HepG2 (cell line): ENCODE measurements around the gene SYNM.

ENCODE experiments used
- NFE2L2 ChIP-seq: fragments of 150-350 bp; IDR thresholded peaks from 2 replicates; pipeline ENCODE4 v1.6.1; 2014; ENCODE audit warnings: low read length
- RNF2 ChIP-seq: fragments of 450-650 bp; conservative IDR thresholded peaks from 2 replicates; pipeline ENCODE4 v1.6.1; 2016; ENCODE audit warnings: low read depth
- TF ChIP-seq, protein P1 (sequence below): sonication (generic); formaldehyde crosslinking; IDR thresholded peaks from 2 replicates; pipeline ENCODE4 v1.4.0; 2020; ENCODE audit warnings: mild to moderate bottlenecking, missing genetic modification reagents
- TF ChIP-seq, protein P2 (sequence below): sonication (generic); formaldehyde crosslinking; IDR thresholded peaks from 2 replicates; pipeline ENCODE4 v1.4.0; 2020; ENCODE audit warnings: missing genetic modification reagents

- TF ChIP-seq RNF2 = no peak
- TF ChIP-seq, protein P1, sequence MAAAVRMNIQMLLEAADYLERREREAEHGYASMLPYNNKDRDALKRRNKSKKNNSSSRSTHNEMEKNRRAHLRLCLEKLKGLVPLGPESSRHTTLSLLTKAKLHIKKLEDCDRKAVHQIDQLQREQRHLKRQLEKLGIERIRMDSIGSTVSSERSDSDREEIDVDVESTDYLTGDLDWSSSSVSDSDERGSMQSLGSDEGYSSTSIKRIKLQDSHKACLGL (CRISPR knock-in tag) = no peak
- TF ChIP-seq, protein P2, sequence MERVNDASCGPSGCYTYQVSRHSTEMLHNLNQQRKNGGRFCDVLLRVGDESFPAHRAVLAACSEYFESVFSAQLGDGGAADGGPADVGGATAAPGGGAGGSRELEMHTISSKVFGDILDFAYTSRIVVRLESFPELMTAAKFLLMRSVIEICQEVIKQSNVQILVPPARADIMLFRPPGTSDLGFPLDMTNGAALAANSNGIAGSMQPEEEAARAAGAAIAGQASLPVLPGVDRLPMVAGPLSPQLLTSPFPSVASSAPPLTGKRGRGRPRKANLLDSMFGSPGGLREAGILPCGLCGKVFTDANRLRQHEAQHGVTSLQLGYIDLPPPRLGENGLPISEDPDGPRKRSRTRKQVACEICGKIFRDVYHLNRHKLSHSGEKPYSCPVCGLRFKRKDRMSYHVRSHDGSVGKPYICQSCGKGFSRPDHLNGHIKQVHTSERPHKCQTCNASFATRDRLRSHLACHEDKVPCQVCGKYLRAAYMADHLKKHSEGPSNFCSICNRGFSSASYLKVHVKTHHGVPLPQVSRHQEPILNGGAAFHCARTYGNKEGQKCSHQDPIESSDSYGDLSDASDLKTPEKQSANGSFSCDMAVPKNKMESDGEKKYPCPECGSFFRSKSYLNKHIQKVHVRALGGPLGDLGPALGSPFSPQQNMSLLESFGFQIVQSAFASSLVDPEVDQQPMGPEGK = no peak
- TF ChIP-seq NFE2L2 = no peak
These were observed 72.8 kb downstream of the SYNM start for GRCh38 chr15:99177679-99178078.
